Activated T-cell treated with anti-CD3 and anti-CD28 coated beads, Interleukin-2, amount 50 U/mL, for 4 hours (primary cell): ENCODE results near the gene CD63. TPM values are rescaled to one million over a fixed set of nuclear protein-coding genes. Genes with fewer than 3 reads are reported as not detected.

Experiments used
- ATAC-seq, 2 donors: fragments of 200-7000 bp; cut with Tn5 transposase; one replicate each; pipeline ENCODE4 v1.10.0; 2021
- DNase-seq: peaks from one replicate; pipeline ENCODE4 v3.0.0-alpha.2; 2020
- H3K27me3 Mint-ChIP-seq: one replicate; pipeline ENCODE4 v1.8.0; 2021; ENCODE audit warnings: low read depth, mixed read lengths
- H3K36me3 Mint-ChIP-seq: one replicate; pipeline ENCODE4 v1.8.0; 2022; ENCODE audit warnings: mixed read lengths; ENCODE audit not compliant: insufficient read depth
- H3K4me1 Mint-ChIP-seq: one replicate; pipeline ENCODE4 v1.8.0; 2021; ENCODE audit warnings: low read depth, mixed read lengths
- H3K4me3 Mint-ChIP-seq: one replicate; pipeline ENCODE4 v1.8.0; 2021; ENCODE audit warnings: mild to moderate bottlenecking, moderate library complexity, mixed read lengths
- H3K9me3 Mint-ChIP-seq: one replicate; pipeline ENCODE4 v1.8.0; 2021; ENCODE audit warnings: mixed read lengths
- total RNA-seq, 3 donors: library from RNA; stranded (reverse); gene quantifications; one replicate each; pipeline ENCODE4 v1.2.1, GENCODE V29; 2021

The CD63 gene
- total RNA-seq, 3 donors from 2014 or later, result 158 to 177 (median 177) TPM

GRCh38 chr12:55745361-55746173 lies 16.8 kb upstream of the CD63 start:
- no peaks in the 10 kb centered on the region for H3K9me3 Mint-ChIP-seq
- no peak for DNase-seq
- H3K27me3 Mint-ChIP-seq, result no peaks in the 10 kb centered on the region
- peaks cover 7% of the 10 kb centered on the region for H3K36me3 Mint-ChIP-seq
- H3K4me1 Mint-ChIP-seq, result peaks cover 41% of the 10 kb centered on the region
- no peak for ATAC-seq
- peak overlapping the region; percentile 87 for H3K4me3 Mint-ChIP-seq

- H3K4me3 Mint-ChIP-seq, result peak overlapping the region; percentile 87
- H3K4me1 Mint-ChIP-seq, result peaks cover 40% of the 10 kb centered on the region
- DNase-seq (no peak), ATAC-seq (no peak)
- no peaks in the 10 kb centered on the region for H3K9me3 Mint-ChIP-seq
- no peaks in the 10 kb centered on the region for H3K27me3 Mint-ChIP-seq
- H3K36me3 Mint-ChIP-seq, result peaks cover 7% of the 10 kb centered on the region
Measured at GRCh38 chr12:55744340-55745030, 15.7 kb upstream of the CD63 start.

GRCh38 chr12:55743406-55744339 lies 14.9 kb upstream of the CD63 start:
- ATAC-seq, result peak; percentile 56 to 59
- H3K9me3 Mint-ChIP-seq, result no peaks in the 10 kb centered on the region

GRCh38 chr12:55742719-55743405 lies 14.1 kb upstream of the CD63 start, which contains the start of gene GDF11:
Gene GDF11, plus strand, starts transcription at chr12:55743122. Its CDS starts 195 bp downstream, at chr12:55743317.
- peak within 1 kb of the TSS; percentile 87 for H3K4me3 Mint-ChIP-seq
- H3K9me3 Mint-ChIP-seq, result no peaks in the 10 kb centered on the region
- DNase-seq, result peak; percentile 65
- H3K4me1 Mint-ChIP-seq, result peaks cover 46% of the 10 kb centered on the region
- H3K36me3 Mint-ChIP-seq, result no peaks in the 10 kb centered on the region
- no peaks in the 10 kb centered on the region for H3K27me3 Mint-ChIP-seq
- ATAC-seq, result peak; percentile 72 to 78

More at GRCh38 chr12:55743406-55744339, 14.9 kb upstream of the CD63 start:
- H3K36me3 Mint-ChIP-seq, result peaks cover 2% of the 10 kb centered on the region
- H3K27me3 Mint-ChIP-seq, result no peaks in the 10 kb centered on the region
- H3K4me1 Mint-ChIP-seq, result peaks cover 40% of the 10 kb centered on the region
- H3K4me3 Mint-ChIP-seq, result peak overlapping the region; percentile 87
- peak; percentile 36 for DNase-seq

GRCh38 chr12:55741931-55742680 lies 13.3 kb upstream of the CD63 start:
- peaks cover 54% of the 10 kb centered on the region for H3K4me1 Mint-ChIP-seq

DNA sequence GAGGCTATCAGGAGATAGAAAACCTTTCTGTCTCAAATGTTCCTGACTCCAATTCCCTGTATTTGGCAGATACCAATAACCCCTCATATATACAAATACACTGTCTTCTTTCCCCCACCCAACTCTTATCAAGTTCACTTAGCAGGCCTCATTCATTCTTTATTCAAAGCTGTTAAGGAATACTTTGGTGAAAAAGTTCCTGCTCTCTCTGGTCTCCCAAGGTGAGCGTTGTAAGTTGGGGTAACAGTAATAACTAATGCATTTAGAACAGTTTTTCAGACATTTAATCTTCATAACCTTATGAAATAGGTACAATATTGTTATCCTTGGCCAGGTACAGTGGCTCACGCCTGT lies 10.2 kb upstream of the CD63 start:
- DNase-seq, result no peak
- H3K36me3 Mint-ChIP-seq, result no peaks in the 10 kb centered on the region
- no peak for ATAC-seq
- no peaks in the 10 kb centered on the region for H3K9me3 Mint-ChIP-seq
- peaks cover 33% of the 10 kb centered on the region for H3K4me1 Mint-ChIP-seq
- H3K27me3 Mint-ChIP-seq, result no peaks in the 10 kb centered on the region
- peak overlapping the region; percentile 76 for H3K4me3 Mint-ChIP-seq

More at GRCh38 chr12:55741931-55742680, 13.3 kb upstream of the CD63 start:
- H3K4me3 Mint-ChIP-seq, result peak overlapping the region; percentile 83
- no peak for DNase-seq
- no peaks in the 10 kb centered on the region for H3K9me3 Mint-ChIP-seq
- no peaks in the 10 kb centered on the region for H3K36me3 Mint-ChIP-seq
- H3K27me3 Mint-ChIP-seq, result no peaks in the 10 kb centered on the region
- no peak for ATAC-seq

DNA sequence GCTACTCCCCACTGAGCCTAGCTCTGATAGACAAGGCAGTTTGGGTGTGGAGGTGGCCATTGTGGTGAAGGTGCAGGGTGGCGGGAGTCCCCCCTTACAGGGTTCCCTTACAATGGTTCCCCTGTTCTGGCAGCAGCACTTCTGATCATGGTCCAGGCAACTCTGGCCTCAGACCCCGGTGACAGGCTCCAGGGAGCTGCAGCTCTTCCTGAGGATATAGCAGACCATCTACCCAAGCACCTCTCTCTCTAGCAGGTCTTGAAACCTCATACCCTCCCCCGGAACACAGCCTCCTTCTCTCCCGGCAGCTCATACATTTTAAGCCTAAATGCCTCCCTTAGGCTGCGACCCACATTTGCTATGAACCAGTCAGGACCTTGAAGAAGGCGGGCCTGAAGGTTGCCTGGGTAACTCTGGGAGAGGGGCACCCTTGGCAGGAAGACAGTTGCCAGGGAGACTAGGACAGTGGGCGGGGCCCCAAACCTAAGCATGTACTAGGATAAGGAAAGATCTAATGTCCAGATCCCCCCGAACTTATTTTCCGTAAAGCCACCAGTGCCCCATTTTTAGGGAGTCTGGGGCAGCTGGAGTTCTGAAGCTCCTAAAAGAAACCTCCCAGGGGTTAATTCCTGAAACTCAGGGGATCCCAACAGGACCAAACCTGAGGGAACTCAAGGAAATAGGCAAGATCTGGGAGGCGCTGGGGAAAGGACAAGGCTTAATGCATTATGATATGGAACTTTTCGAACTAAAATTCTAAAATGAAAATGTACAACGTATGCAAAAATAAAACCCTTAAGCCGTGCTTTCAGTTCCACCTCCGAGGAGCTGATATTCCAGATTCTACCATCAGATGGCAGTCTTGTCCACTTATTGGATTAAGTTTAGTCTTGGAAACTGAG lies 9.6 kb upstream of the CD63 start:
- H3K4me3 Mint-ChIP-seq, result peak overlapping the region; percentile 76
- ATAC-seq (peak; percentile 78), DNase-seq (peak; percentile 67)
- peaks cover 27% of the 10 kb centered on the region for H3K4me1 Mint-ChIP-seq
- no peaks in the 10 kb centered on the region for H3K27me3 Mint-ChIP-seq
- no peaks in the 10 kb centered on the region for H3K36me3 Mint-ChIP-seq
- H3K9me3 Mint-ChIP-seq, result no peaks in the 10 kb centered on the region

- no peaks in the 10 kb centered on the region for H3K9me3 Mint-ChIP-seq
- H3K36me3 Mint-ChIP-seq, result no peaks in the 10 kb centered on the region
- no peak overlapping the region for H3K4me3 Mint-ChIP-seq
- no peak for DNase-seq
- H3K27me3 Mint-ChIP-seq, result no peaks in the 10 kb centered on the region
- ATAC-seq, result no peak
- H3K4me1 Mint-ChIP-seq, result peaks cover 25% of the 10 kb centered on the region
Measured at GRCh38 chr12:55737581-55738122, 8.8 kb upstream of the CD63 start.

GRCh38 chr12:55736780-55737580 lies 8.2 kb upstream of the CD63 start:
- H3K4me3 Mint-ChIP-seq, result peak overlapping the region; percentile 19
- no peaks in the 10 kb centered on the region for H3K36me3 Mint-ChIP-seq
- no peaks in the 10 kb centered on the region for H3K27me3 Mint-ChIP-seq
- H3K9me3 Mint-ChIP-seq, result no peaks in the 10 kb centered on the region
- DNase-seq (peak; percentile 49), ATAC-seq (peak; percentile 24 to 39)
- H3K4me1 Mint-ChIP-seq, result peaks cover 20% of the 10 kb centered on the region

GRCh38 chr12:55736076-55736475 lies 7.3 kb upstream of the CD63 start:
- Mint-ChIP-seq H3K4me3 (no peak overlapping the region), H3K4me1 (peaks cover 17% of the 10 kb centered on the region), H3K9me3 (no peaks in the 10 kb centered on the region), H3K36me3 (no peaks in the 10 kb centered on the region), H3K27me3 (no peaks in the 10 kb centered on the region)
- ATAC-seq (no peak), DNase-seq (no peak)

DNA sequence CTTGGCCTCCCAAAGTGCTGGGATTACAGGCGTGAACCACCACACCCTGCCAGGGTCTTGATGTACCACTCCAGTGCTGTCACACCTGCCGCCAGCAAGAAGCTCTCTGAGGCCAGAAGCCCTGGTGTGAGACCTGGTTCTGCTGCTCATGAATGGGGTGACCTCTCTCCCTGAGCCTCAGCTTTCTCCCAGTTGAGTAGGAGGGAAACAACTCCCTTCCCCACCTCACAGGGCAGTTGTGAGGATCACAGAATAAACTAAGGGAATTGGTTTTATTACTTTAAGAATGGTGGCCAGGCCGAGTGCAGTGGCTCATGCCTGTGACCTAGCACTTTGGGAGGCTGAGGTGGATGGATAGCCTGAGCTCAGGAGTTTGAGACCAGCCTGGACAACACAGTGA lies 5.8 kb upstream of the CD63 start:
- DNase-seq, result no peak
- Mint-ChIP-seq H3K36me3 (no peaks in the 10 kb centered on the region), H3K27me3 (no peaks in the 10 kb centered on the region), H3K9me3 (no peaks in the 10 kb centered on the region), H3K4me1 (peaks cover 30% of the 10 kb centered on the region), H3K4me3 (no peak overlapping the region)
- no peak for ATAC-seq
